Astrocyte (in vitro differentiated cells and primary cell): ENCODE results near the gene EHD1. TPM values are rescaled to one million over a fixed set of nuclear protein-coding genes. Genes with fewer than 3 reads are reported as not detected.
A peak's percentile ranks its signal among the peaks of the same experiment; 100 is the strongest.

Experiments
- DNase-seq: peaks from one replicate; pipeline ENCODE4 v3.0.0-alpha.2; 2010; ENCODE audit warnings: low read depth
- FAIRE-seq: peaks from 2 replicates; lab custom pipeline; 2011; peaks lifted over from hg19 to GRCh38; lab: Jason Lieb, UNC
- H2AFZ ChIP-seq: 2 replicates; pipeline ENCODE4 v1.6.0; 2012; ENCODE audit warnings: low read depth, low read length, inconsistent platforms
- H3K27ac ChIP-seq: 2 replicates; pipeline ENCODE4 v1.5.1; 2011; ENCODE audit warnings: low read depth, low read length, inconsistent platforms
- H3K27me3 ChIP-seq: 2 replicates; pipeline ENCODE4 v1.6.0; 2011; ENCODE audit warnings: low read length, inconsistent platforms; ENCODE audit not compliant: insufficient read depth
- H3K36me3 ChIP-seq: 2 replicates; pipeline ENCODE4 v1.5.1; 2011; ENCODE audit warnings: low read length, inconsistent platforms; ENCODE audit not compliant: insufficient read depth
- H3K4me1 ChIP-seq: 2 replicates; pipeline ENCODE4 v1.5.1; 2011; ENCODE audit warnings: low read length, inconsistent platforms; ENCODE audit not compliant: insufficient read depth
- H3K4me2 ChIP-seq: 2 replicates; pipeline ENCODE4 v1.6.0; 2012; ENCODE audit warnings: low read length, inconsistent platforms
- H3K4me3 ChIP-seq: 2 replicates; pipeline ENCODE4 v1.5.1; 2011; ENCODE audit warnings: low read depth, mild to moderate bottlenecking, low read length, inconsistent platforms; ENCODE audit not compliant: insufficient read depth
- H3K79me2 ChIP-seq: 2 replicates; pipeline ENCODE4 v1.6.0; 2012; ENCODE audit warnings: mild to moderate bottlenecking, low read length, inconsistent platforms; ENCODE audit not compliant: insufficient read depth
- H3K9ac ChIP-seq: 2 replicates; pipeline ENCODE4 v1.6.0; 2012; ENCODE audit warnings: mild to moderate bottlenecking, low read length, inconsistent platforms
- H3K9me3 ChIP-seq: 2 replicates; pipeline ENCODE4 v1.5.1; 2012; ENCODE audit warnings: low read depth, mild to moderate bottlenecking, low read length, inconsistent platforms; ENCODE audit not compliant: insufficient read depth
- H4K20me1 ChIP-seq: 2 replicates; pipeline ENCODE4 v1.6.0; 2012; ENCODE audit warnings: low read length, inconsistent platforms; ENCODE audit not compliant: insufficient read depth
- H3K27ac Mint-ChIP-seq: one replicate; pipeline ENCODE4 v1.8.0; 2021; ENCODE audit warnings: mild to moderate bottlenecking, mixed read lengths; ENCODE audit not compliant: unreplicated experiment
- H3K27me3 Mint-ChIP-seq: one replicate; pipeline ENCODE4 v1.8.0; 2021; ENCODE audit warnings: low read depth, mixed read lengths; ENCODE audit not compliant: unreplicated experiment
- H3K36me3 Mint-ChIP-seq: one replicate; pipeline ENCODE4 v1.8.0; 2021; ENCODE audit warnings: low read depth, mixed read lengths; ENCODE audit not compliant: unreplicated experiment
- H3K4me1 Mint-ChIP-seq: one replicate; pipeline ENCODE4 v1.8.0; 2021; ENCODE audit warnings: low read depth, mixed read lengths; ENCODE audit not compliant: unreplicated experiment
- H3K4me3 Mint-ChIP-seq: one replicate; pipeline ENCODE4 v1.8.0; 2021; ENCODE audit warnings: mild to moderate bottlenecking, moderate library complexity, mixed read lengths; ENCODE audit not compliant: unreplicated experiment
- H3K9me3 Mint-ChIP-seq: one replicate; pipeline ENCODE4 v1.8.0; 2021; ENCODE audit warnings: mild to moderate bottlenecking, mixed read lengths; ENCODE audit not compliant: unreplicated experiment
- CTCF ChIP-seq: IDR thresholded peaks from 2 replicates; pipeline ENCODE4 v1.5.1; 2011; ENCODE audit warnings: low read depth, mild to moderate bottlenecking, inconsistent platforms, low read length, moderate library complexity; ENCODE audit not compliant: insufficient read depth
- EZH2 ChIP-seq: IDR thresholded peaks from 2 replicates; pipeline ENCODE4 v1.6.1; 2012; ENCODE audit warnings: mild to moderate bottlenecking, low read length, inconsistent platforms; ENCODE audit not compliant: insufficient read depth
- total RNA-seq: library from RNA; stranded (reverse); gene quantifications from 2 replicates; pipeline ENCODE4 v1.2.1, GENCODE V29; 2021

Gene EHD1
- total RNA-seq, 1 donor from 2014 or later: 201 TPM

GRCh38 chr11:64891215-64891848, 12.9 kb upstream of the EHD1 start:
- H3K4me3 Mint-ChIP-seq: no peak overlapping the region
- no peak for FAIRE-seq
- peaks cover 2% of the 10 kb centered on the region for H3K36me3 Mint-ChIP-seq

GRCh38 chr11:64890522-64890939, 12.1 kb upstream of the EHD1 start:
- no peak for FAIRE-seq
- Mint-ChIP-seq H3K27me3 (peaks cover 2% of the 10 kb centered on the region), H3K9me3 (no peaks in the 10 kb centered on the region), H3K36me3 (peaks cover 2% of the 10 kb centered on the region), H3K4me3 (no peak overlapping the region), H3K27ac (no peak overlapping the region), H3K4me1 (peaks cover 14% of the 10 kb centered on the region)
- no peaks in the 10 kb centered on the region for H3K27me3 ChIP-seq
- H3K27ac ChIP-seq: no peak overlapping the region
- TF ChIP-seq EZH2 (no peak), CTCF (no peak)
- no peaks in the 10 kb centered on the region for H4K20me1 ChIP-seq
- H3K36me3 ChIP-seq: no peaks in the 10 kb centered on the region
- H3K9ac ChIP-seq: no peak overlapping the region
- peaks cover 8% of the 10 kb centered on the region for H3K4me1 ChIP-seq
- no peaks in the 10 kb centered on the region for H3K9me3 ChIP-seq
- H2AFZ ChIP-seq: no peak overlapping the region
- no peak overlapping the region for H3K4me3 ChIP-seq
- H3K79me2 ChIP-seq: no peaks in the 10 kb centered on the region
- H3K4me2 ChIP-seq: no peak overlapping the region
- DNase-seq: no peak

More at GRCh38 chr11:64891215-64891848, 12.9 kb upstream of the EHD1 start:
- H3K27me3 ChIP-seq: no peaks in the 10 kb centered on the region
- no peak for DNase-seq
- no peak overlapping the region for H3K9ac ChIP-seq
- no peak overlapping the region for H3K4me2 ChIP-seq
- H3K9me3 ChIP-seq: no peaks in the 10 kb centered on the region
- H3K4me1 ChIP-seq: peaks cover 8% of the 10 kb centered on the region
- Mint-ChIP-seq H3K9me3 (no peaks in the 10 kb centered on the region), H3K27ac (no peak overlapping the region), H3K27me3 (peaks cover 2% of the 10 kb centered on the region), H3K4me1 (peaks cover 8% of the 10 kb centered on the region)
- peaks cover 4% of the 10 kb centered on the region for H3K36me3 ChIP-seq
- no peak overlapping the region for H3K4me3 ChIP-seq
- H4K20me1 ChIP-seq: no peaks in the 10 kb centered on the region
- H3K79me2 ChIP-seq: no peaks in the 10 kb centered on the region
- no peak overlapping the region for H3K27ac ChIP-seq
- TF ChIP-seq CTCF (no peak), EZH2 (no peak)
- no peak overlapping the region for H2AFZ ChIP-seq

GRCh38 chr11:64888729-64889511, 10.5 kb upstream of the EHD1 start:
- H3K27ac ChIP-seq: no peak overlapping the region
- no peak overlapping the region for H3K4me2 ChIP-seq
- peaks cover 8% of the 10 kb centered on the region for H3K4me1 ChIP-seq
- no peak overlapping the region for H3K9ac ChIP-seq
- H3K36me3 ChIP-seq: no peaks in the 10 kb centered on the region
- no peak for TF ChIP-seq CTCF
- no peak for TF ChIP-seq EZH2
- no peaks in the 10 kb centered on the region for H4K20me1 ChIP-seq
- Mint-ChIP-seq H3K4me1 (peaks cover 14% of the 10 kb centered on the region), H3K27ac (no peak overlapping the region), H3K9me3 (no peaks in the 10 kb centered on the region), H3K36me3 (peaks cover 2% of the 10 kb centered on the region), H3K4me3 (no peak overlapping the region), H3K27me3 (peaks cover 6% of the 10 kb centered on the region)
- no peaks in the 10 kb centered on the region for H3K79me2 ChIP-seq
- H3K9me3 ChIP-seq: no peaks in the 10 kb centered on the region
- no peak overlapping the region for H3K4me3 ChIP-seq
- no peak for DNase-seq
- peak overlapping the region; percentile 26 for H2AFZ ChIP-seq
- no peak for FAIRE-seq
- no peaks in the 10 kb centered on the region for H3K27me3 ChIP-seq
